Memory B cell (primary cell): ENCODE measurements around the gene ASNSD1.
"Not testable (repeated sequence)": the region's sequence is repeated elsewhere in the genome, so short reads cannot be mapped to it uniquely, and the experiment has no call there.

Experiments used
- ATAC-seq: fragments of 150-1000 bp; cut with Tn5 transposase; 2 replicates; pipeline ENCODE4 v1.10.0; 2021; ENCODE audit warnings: low read depth, mild to moderate bottlenecking, moderate library complexity
- DNase-seq, 2 donors: peaks; one replicate each; pipeline ENCODE4 v3.0.0; 2022; ENCODE audit warnings: low spot score in 2 of 2
- H3K27ac Mint-ChIP-seq: one replicate; pipeline ENCODE4 v1.8.0; 2022; ENCODE audit warnings: mild to moderate bottlenecking, moderate library complexity, mixed read lengths
- H3K27me3 Mint-ChIP-seq: one replicate; pipeline ENCODE4 v1.8.0; 2022; ENCODE audit warnings: mixed read lengths
- H3K36me3 Mint-ChIP-seq: one replicate; pipeline ENCODE4 v1.8.0; 2022; ENCODE audit warnings: mild to moderate bottlenecking, mixed read lengths
- H3K4me1 Mint-ChIP-seq: one replicate; pipeline ENCODE4 v1.8.0; 2022; ENCODE audit warnings: mixed read lengths
- H3K4me3 Mint-ChIP-seq: one replicate; pipeline ENCODE4 v1.8.0; 2022; ENCODE audit warnings: mild to moderate bottlenecking, moderate library complexity, mixed read lengths
- H3K9me3 Mint-ChIP-seq: one replicate; pipeline ENCODE4 v1.8.0; 2022; ENCODE audit warnings: mixed read lengths

The ASNSD1 gene

GRCh38 chr2:189633392-189633811 is 27.9 kb upstream of the ASNSD1 start:
- Mint-ChIP-seq H3K27me3 (no peaks in the 10 kb centered on the region), H3K4me1 (no peaks in the 10 kb centered on the region), H3K36me3 (no peaks in the 10 kb centered on the region), H3K9me3 (no peaks in the 10 kb centered on the region), H3K27ac (no peak overlapping the region), H3K4me3 (no peak overlapping the region)
- DNase-seq (no peak), ATAC-seq (no peak)

GRCh38 chr2:189635353-189635752 is 25.9 kb upstream of the ASNSD1 start:
- H3K27ac Mint-ChIP-seq: no peak overlapping the region
- ATAC-seq (no peak), DNase-seq (no peak)

GRCh38 chr2:189638301-189639006 is 22.8 kb upstream of the ASNSD1 start:
- Mint-ChIP-seq H3K9me3 (no peaks in the 10 kb centered on the region), H3K4me3 (no peak overlapping the region), H3K4me1 (no peaks in the 10 kb centered on the region), H3K27me3 (no peaks in the 10 kb centered on the region), H3K27ac (no peak overlapping the region), H3K36me3 (no peaks in the 10 kb centered on the region)
- ATAC-seq: no peak
- DNase-seq: no peak

More at GRCh38 chr2:189635353-189635752, 25.9 kb upstream of the ASNSD1 start:
- H3K27me3 Mint-ChIP-seq: no peaks in the 10 kb centered on the region
- no peaks in the 10 kb centered on the region for H3K4me1 Mint-ChIP-seq
- H3K4me3 Mint-ChIP-seq: no peak overlapping the region
- no peaks in the 10 kb centered on the region for H3K36me3 Mint-ChIP-seq
- H3K9me3 Mint-ChIP-seq: no peaks in the 10 kb centered on the region

GRCh38 chr2:189639007-189639609 is 22.2 kb upstream of the ASNSD1 start:
- Mint-ChIP-seq H3K4me1 (no peaks in the 10 kb centered on the region), H3K36me3 (no peaks in the 10 kb centered on the region), H3K27me3 (no peaks in the 10 kb centered on the region), H3K27ac (no peak overlapping the region), H3K4me3 (no peak overlapping the region), H3K9me3 (no peaks in the 10 kb centered on the region)
- no peak for ATAC-seq
- DNase-seq: no peak

GRCh38 chr2:189641002-189641401 is 20.3 kb upstream of the ASNSD1 start:
- H3K27me3 Mint-ChIP-seq: no peaks in the 10 kb centered on the region
- H3K4me1 Mint-ChIP-seq: no peaks in the 10 kb centered on the region
- no peaks in the 10 kb centered on the region for H3K36me3 Mint-ChIP-seq
- DNase-seq (no peak), ATAC-seq (no peak)
- no peak overlapping the region for H3K27ac Mint-ChIP-seq
- no peak overlapping the region for H3K4me3 Mint-ChIP-seq
- H3K9me3 Mint-ChIP-seq: no peaks in the 10 kb centered on the region

GRCh38 chr2:189641590-189641989 is 19.7 kb upstream of the ASNSD1 start:
- Mint-ChIP-seq H3K9me3 (no peaks in the 10 kb centered on the region), H3K27ac (no peak overlapping the region), H3K4me1 (no peaks in the 10 kb centered on the region), H3K27me3 (no peaks in the 10 kb centered on the region), H3K4me3 (no peak overlapping the region), H3K36me3 (no peaks in the 10 kb centered on the region)
- ATAC-seq (no peak), DNase-seq (no peak)

- Mint-ChIP-seq H3K27ac (no peak overlapping the region), H3K36me3 (no peaks in the 10 kb centered on the region), H3K9me3 (no peaks in the 10 kb centered on the region), H3K4me3 (no peak overlapping the region), H3K4me1 (no peaks in the 10 kb centered on the region), H3K27me3 (no peaks in the 10 kb centered on the region)
- ATAC-seq: no peak
- no peak for DNase-seq
Measured at GRCh38 chr2:189646521-189646920, 14.7 kb upstream of the ASNSD1 start.

- DNase-seq (no peak), ATAC-seq (no peak)
- Mint-ChIP-seq H3K4me3 (no peak overlapping the region), H3K36me3 (no peaks in the 10 kb centered on the region), H3K4me1 (no peaks in the 10 kb centered on the region), H3K27ac (no peak overlapping the region), H3K27me3 (no peaks in the 10 kb centered on the region), H3K9me3 (no peaks in the 10 kb centered on the region)
Measured at GRCh38 chr2:189648846-189649509, 12.3 kb upstream of the ASNSD1 start.

- H3K9me3 Mint-ChIP-seq: no peaks in the 10 kb centered on the region
- H3K36me3 Mint-ChIP-seq: no peaks in the 10 kb centered on the region
- ATAC-seq (no peak), DNase-seq (no peak)
- H3K27me3 Mint-ChIP-seq: no peaks in the 10 kb centered on the region
- H3K4me1 Mint-ChIP-seq: no peaks in the 10 kb centered on the region
- H3K4me3 Mint-ChIP-seq: no peak overlapping the region
- H3K27ac Mint-ChIP-seq: no peak overlapping the region
Measured at GRCh38 chr2:189651284-189651683, 10.0 kb upstream of the ASNSD1 start.

GRCh38 chr2:189653464-189653863 is 7.8 kb upstream of the ASNSD1 start:
- not testable (repeated sequence) for H3K27ac Mint-ChIP-seq, H3K27me3 Mint-ChIP-seq, H3K4me3 Mint-ChIP-seq, ATAC-seq, H3K9me3 Mint-ChIP-seq, DNase-seq, H3K36me3 Mint-ChIP-seq
- peaks cover 14% of the 10 kb centered on the region for H3K4me1 Mint-ChIP-seq

- Mint-ChIP-seq H3K9me3 (no peaks in the 10 kb centered on the region), H3K36me3 (no peaks in the 10 kb centered on the region), H3K27ac (no peak overlapping the region), H3K27me3 (no peaks in the 10 kb centered on the region), H3K4me3 (no peak overlapping the region), H3K4me1 (peaks cover 18% of the 10 kb centered on the region)
- no peak for DNase-seq
- ATAC-seq: no peak
Measured at GRCh38 chr2:189654641-189655040, 6.6 kb upstream of the ASNSD1 start.

- Mint-ChIP-seq H3K9me3 (no peaks in the 10 kb centered on the region), H3K27me3 (no peaks in the 10 kb centered on the region), H3K4me3 (peak overlapping the region; percentile 56), H3K36me3 (no peaks in the 10 kb centered on the region), H3K4me1 (peaks cover 18% of the 10 kb centered on the region), H3K27ac (peak overlapping the region; percentile 93)
- ATAC-seq (no peak), DNase-seq (no peak)
Measured at GRCh38 chr2:189657867-189658266, 3.4 kb upstream of the ASNSD1 start.

- Mint-ChIP-seq H3K36me3 (no peaks in the 10 kb centered on the region), H3K4me3 (peak overlapping the region; percentile 56), H3K27ac (peak overlapping the region; percentile 93), H3K4me1 (peaks cover 19% of the 10 kb centered on the region), H3K27me3 (no peaks in the 10 kb centered on the region), H3K9me3 (no peaks in the 10 kb centered on the region)
- DNase-seq: no peak
- ATAC-seq: peak; percentile 8
Measured at GRCh38 chr2:189658306-189659212, 2.7 kb upstream of the ASNSD1 start.

GRCh38 chr2:189659734-189660133 is 1.5 kb upstream of the ASNSD1 start:
- H3K9me3 Mint-ChIP-seq: no peaks in the 10 kb centered on the region
- H3K27ac Mint-ChIP-seq: no peak overlapping the region
- no peaks in the 10 kb centered on the region for H3K27me3 Mint-ChIP-seq
- no peak for DNase-seq
- ATAC-seq: no peak
- no peak overlapping the region for H3K4me3 Mint-ChIP-seq
- H3K4me1 Mint-ChIP-seq: peaks cover 20% of the 10 kb centered on the region
- H3K36me3 Mint-ChIP-seq: no peaks in the 10 kb centered on the region
